Psoas muscle (tissue), 8 donors: ENCODE results near the gene FGD3. TPM values are rescaled to one million over a fixed set of nuclear protein-coding genes. Genes with fewer than 3 reads are reported as not detected.

ENCODE experiments used
- ATAC-seq, 4 donors: fragments of 200-7000 bp; cut with Tn5 transposase; one replicate each; pipeline ENCODE4 v1.9.1; 2020; ENCODE audit warnings: moderate library complexity in 3 of 4, mild to moderate bottlenecking in 2 of 4
- DNase-seq, 2 donors: peaks; one replicate each; pipeline ENCODE4 v3.0.0-alpha.2; 2020
- H3K27ac ChIP-seq: fragments of 200-600 bp; one replicate; pipeline ENCODE4 v1.8.0; 2022
- H3K27me3 ChIP-seq, 3 donors: fragments of 200-600 bp in 1 of 3; one replicate each; pipeline versions ENCODE4 v1.6.1 to v1.8.0; 2013 to 2022; ENCODE audit warnings: low read length in 2 of 3, mild to moderate bottlenecking in 2 of 3, moderate library complexity in 1 of 3; ENCODE audit not compliant: insufficient read depth in 3 of 3
- H3K36me3 ChIP-seq, 2 donors: fragments of 200-600 bp in 1 of 2; one replicate each; pipeline versions ENCODE4 v1.6.1 to v1.8.0; 2013 to 2022; ENCODE audit warnings: low read depth in 1 of 2, mild to moderate bottlenecking in 1 of 2, moderate library complexity in 1 of 2; ENCODE audit not compliant: insufficient read depth in 1 of 2
- H3K4me1 ChIP-seq: fragments of 200-600 bp; one replicate; pipeline ENCODE4 v1.8.0; 2022
- H3K4me3 ChIP-seq: fragments of 200-600 bp; one replicate; pipeline ENCODE4 v1.8.0; 2022; ENCODE audit warnings: mild to moderate bottlenecking
- H3K9me3 ChIP-seq: fragments of 200-600 bp; one replicate; pipeline ENCODE4 v1.8.0; 2022
- WGBS, 3 donors: extraction: QIAGEN DNeasy Blood & Tissue Kit; methylation state at CpG; one replicate each; pipeline versions ENCODE4 v1.1.6 to v1.1.7; 2013; 5-methylcytosine and 5-hydroxymethylcytosine counted together
- intact Hi-C, 2 donors: fragments of 100-400 bp; cut with DNase I; formaldehyde crosslinking; loops; one replicate each; pipeline versions ENCODE4 v1.11.0 to v1.14.2; 2022
- polyA plus RNA-seq, 3 donors: library from polyadenylated mRNA; stranded (reverse); fragments of 200-250 nt; gene quantifications; one replicate each; pipeline ENCODE4 v1.2.3, GENCODE V29; 2013
- total RNA-seq, 4 donors: library from RNA; stranded (reverse); fragmentation: NEBNext Ultra II Directional in 2 of 4; extraction: Animal tissue kit (Norgen Biotek cat#: 25700) in 2 of 4; gene quantifications; one replicate each; pipeline versions ENCODE4 v1.2.1 to v1.2.4, GENCODE V29; 2021 to 2023
- TF ChIP-seq, protein P1 (sequence below): fragments of 200-600 bp; IDR thresholded peaks from one replicate; pipeline ENCODE4 v1.8.0; 2022; ENCODE audit warnings: antibody characterized with exemption
- donor health status: healthy with polysubstance abuse.
- donor health status: DM: no; HTN: no; CAD: no; lungs with moderate emphysema.
- donor health status: Bipolar disorder and iron deficiency.
- donor health status: healthy.
- donor health status: DM: yes; HTN: yes; CAD: no.
- donor health status: DM: no; HTN: no; CAD: no.
- donor health status: DM: no; HTN: no; CAD: no.
- donor health status: DM: yes; HTN: yes; CAD: no.

FGD3 gene
- total and polyA plus RNA-seq, 7 donors: 0.45 to 2.5 (median 1.2) TPM

DNA sequence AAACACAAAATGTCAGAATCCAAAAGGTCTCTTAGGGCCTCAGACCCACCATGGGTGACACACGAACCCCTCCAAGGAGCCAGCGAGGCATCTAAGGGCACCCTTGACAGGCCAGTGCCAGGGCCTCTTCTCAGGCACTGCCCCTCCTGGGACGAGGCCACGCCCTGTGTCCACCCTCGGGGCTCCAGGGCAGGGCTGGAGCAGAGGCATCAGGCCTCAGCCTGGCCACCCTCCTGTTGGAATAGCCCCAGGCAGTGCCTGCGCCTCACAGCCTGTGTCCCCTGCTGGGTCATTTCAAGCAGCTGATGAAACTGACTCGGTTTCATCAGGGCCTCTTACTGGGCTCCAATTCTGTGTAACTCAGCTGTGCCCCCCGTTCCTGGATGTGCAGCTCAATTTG lies 78.4 kb downstream of the FGD3 start:
- intact Hi-C loops: no loop called here
- Histone ChIP-seq H3K4me1 (no peaks in the 10 kb centered on the region), H3K9me3 (no peaks in the 10 kb centered on the region), H3K4me3 (no peak overlapping the region), H3K27ac (no peak overlapping the region), H3K36me3 (no peaks in the 10 kb centered on the region), H3K27me3 (no peaks in the 10 kb centered on the region)
- no peak for DNase-seq
- WGBS, 3 donors: 72 to 82% (median 77%) methylated on average over 8 of the region's 8 CpGs
- no peak for ATAC-seq
- TF ChIP-seq, protein P1, sequence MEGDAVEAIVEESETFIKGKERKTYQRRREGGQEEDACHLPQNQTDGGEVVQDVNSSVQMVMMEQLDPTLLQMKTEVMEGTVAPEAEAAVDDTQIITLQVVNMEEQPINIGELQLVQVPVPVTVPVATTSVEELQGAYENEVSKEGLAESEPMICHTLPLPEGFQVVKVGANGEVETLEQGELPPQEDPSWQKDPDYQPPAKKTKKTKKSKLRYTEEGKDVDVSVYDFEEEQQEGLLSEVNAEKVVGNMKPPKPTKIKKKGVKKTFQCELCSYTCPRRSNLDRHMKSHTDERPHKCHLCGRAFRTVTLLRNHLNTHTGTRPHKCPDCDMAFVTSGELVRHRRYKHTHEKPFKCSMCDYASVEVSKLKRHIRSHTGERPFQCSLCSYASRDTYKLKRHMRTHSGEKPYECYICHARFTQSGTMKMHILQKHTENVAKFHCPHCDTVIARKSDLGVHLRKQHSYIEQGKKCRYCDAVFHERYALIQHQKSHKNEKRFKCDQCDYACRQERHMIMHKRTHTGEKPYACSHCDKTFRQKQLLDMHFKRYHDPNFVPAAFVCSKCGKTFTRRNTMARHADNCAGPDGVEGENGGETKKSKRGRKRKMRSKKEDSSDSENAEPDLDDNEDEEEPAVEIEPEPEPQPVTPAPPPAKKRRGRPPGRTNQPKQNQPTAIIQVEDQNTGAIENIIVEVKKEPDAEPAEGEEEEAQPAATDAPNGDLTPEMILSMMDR: no peak

DNA sequence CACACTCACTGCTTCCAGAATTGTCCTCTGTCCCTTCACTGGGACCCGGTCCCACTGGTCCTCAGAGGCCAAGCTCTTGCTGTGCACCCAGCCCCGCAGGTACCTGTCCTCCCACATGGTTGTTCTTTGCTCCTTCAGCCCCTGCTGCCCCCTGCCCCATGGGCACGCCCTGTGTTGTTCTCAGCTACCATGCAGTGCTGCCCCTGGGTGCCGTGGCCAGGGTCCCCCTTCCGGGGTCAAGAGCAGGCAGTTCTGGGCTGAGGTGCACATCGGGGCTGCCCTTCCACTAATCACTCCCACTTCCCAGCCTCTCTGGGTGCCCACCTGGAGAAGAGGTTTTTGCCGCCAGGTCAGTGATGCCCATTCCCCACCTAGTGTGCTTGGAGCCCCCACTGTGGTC lies 79.3 kb downstream of the FGD3 start:
- no peaks in the 10 kb centered on the region for H3K4me1 ChIP-seq
- no peak overlapping the region for H3K27ac ChIP-seq

DNA sequence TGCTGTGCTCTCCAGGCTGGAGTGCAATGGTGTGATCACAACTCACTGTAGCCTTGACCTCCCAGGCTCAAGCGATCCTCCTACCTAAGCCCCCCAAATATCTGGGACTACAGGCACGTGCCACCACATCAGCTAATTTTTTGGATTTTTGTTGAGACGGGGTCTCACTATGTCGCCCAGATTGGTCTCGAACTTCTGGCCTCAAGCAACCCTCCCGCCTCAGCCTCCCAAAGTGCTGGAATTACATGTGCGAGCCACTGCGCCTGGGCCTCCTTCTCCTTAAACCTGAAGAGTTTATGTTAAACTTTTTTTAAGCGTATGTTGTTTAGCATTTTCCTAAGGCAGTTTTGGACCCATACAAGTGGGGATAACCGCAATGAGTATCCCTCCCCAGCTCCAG lies 80.4 kb downstream of the FGD3 start:
- intact Hi-C loops: no loop called here
- TF ChIP-seq, protein P1: no peak
- DNase-seq: no peak

More for the DNA sequence above, 79.3 kb downstream of the FGD3 start:
- no peak overlapping the region for H3K4me3 ChIP-seq
- DNase-seq (no peak), ATAC-seq (no peak)
- intact Hi-C loops: no loop called here
- no peaks in the 10 kb centered on the region for H3K27me3 ChIP-seq
- H3K36me3 ChIP-seq: no peaks in the 10 kb centered on the region
- 94 to 98% (median 96%) methylated on average over 7 of the region's 7 CpGs for WGBS, 3 donors
- TF ChIP-seq, protein P1: no peak
- no peaks in the 10 kb centered on the region for H3K9me3 ChIP-seq

DNA sequence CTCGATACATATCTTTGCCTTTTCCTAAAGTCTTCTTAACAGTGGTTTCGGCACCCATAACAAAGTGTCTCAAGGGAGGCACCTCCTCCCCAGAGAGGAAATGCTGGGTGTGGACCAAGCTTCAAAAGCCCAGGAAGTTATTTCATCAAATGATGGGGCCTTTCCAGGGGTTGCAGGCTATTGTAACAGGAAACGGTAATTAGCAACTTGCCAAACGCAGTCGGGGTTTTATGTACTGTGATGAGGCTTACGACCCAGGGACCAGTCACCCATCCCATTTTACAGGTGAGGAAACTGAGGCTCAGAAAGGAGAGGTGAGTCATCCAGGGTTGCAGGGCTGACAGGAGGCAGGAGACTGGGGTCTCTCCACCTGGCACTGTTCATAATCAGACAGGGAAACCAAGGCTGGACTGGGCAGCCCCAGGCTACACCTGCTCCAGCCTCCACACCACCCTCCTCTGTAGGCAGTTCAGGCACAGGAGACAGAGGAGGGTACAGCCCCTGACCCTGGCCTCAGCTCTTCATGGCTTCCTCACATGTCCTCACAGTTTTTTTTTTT lies 81.2 kb downstream of the FGD3 start:
- ATAC-seq: no peak
- H3K27me3 ChIP-seq: no peaks in the 10 kb centered on the region
- no peaks in the 10 kb centered on the region for H3K36me3 ChIP-seq
- 50 to 54% (median 52%) methylated on average over 6 of the region's 6 CpGs for WGBS, 3 donors
- H3K9me3 ChIP-seq: no peaks in the 10 kb centered on the region
- intact Hi-C loops: no loop called here
- TF ChIP-seq, protein P1: no peak
- no peaks in the 10 kb centered on the region for H3K4me1 ChIP-seq
- no peak overlapping the region for H3K4me3 ChIP-seq
- H3K27ac ChIP-seq: no peak overlapping the region
- DNase-seq: no peak

More for the DNA sequence above, 80.4 kb downstream of the FGD3 start:
- H3K4me1 ChIP-seq: no peaks in the 10 kb centered on the region
- WGBS, 3 donors: 92 to 97% (median 95%) methylated on average over 10 of the region's 10 CpGs
- H3K9me3 ChIP-seq: no peaks in the 10 kb centered on the region
- no peaks in the 10 kb centered on the region for H3K27me3 ChIP-seq
- no peak overlapping the region for H3K27ac ChIP-seq
- H3K36me3 ChIP-seq: no peaks in the 10 kb centered on the region
- no peak for ATAC-seq
- H3K4me3 ChIP-seq: no peak overlapping the region
